ENCODE data around the gene CDCA5. TPM values are rescaled to one million over a fixed set of nuclear protein-coding genes. Genes with fewer than 3 reads are reported as not detected.

CDCA5 gene, protein sequence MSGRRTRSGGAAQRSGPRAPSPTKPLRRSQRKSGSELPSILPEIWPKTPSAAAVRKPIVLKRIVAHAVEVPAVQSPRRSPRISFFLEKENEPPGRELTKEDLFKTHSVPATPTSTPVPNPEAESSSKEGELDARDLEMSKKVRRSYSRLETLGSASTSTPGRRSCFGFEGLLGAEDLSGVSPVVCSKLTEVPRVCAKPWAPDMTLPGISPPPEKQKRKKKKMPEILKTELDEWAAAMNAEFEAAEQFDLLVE
- 100 to 1,000 TPM; 139 to 174 TPM for total RNA-seq

- peak within 1 kb of the TSS; percentile 98 to 99 for H3K4me3 Mint-ChIP-seq
- peak; percentile 94 to 95 for ATAC-seq (replicated peaks in 1 of 2)
- peak within 1 kb of the TSS; percentile 98 for H3K27ac Mint-ChIP-seq
- H3K9me3 Mint-ChIP-seq = no peaks in the 10 kb centered on the region
- H3K4me1 Mint-ChIP-seq (ENCODE audit: low read depth) = peaks cover 57% of the 10 kb centered on the region
- H3K36me3 Mint-ChIP-seq (ENCODE audit: insufficient read depth in 2 of 2) = peaks cover 25 to 33% of the 10 kb centered on the region in 2 donors
- peak; percentile 96 to 98 for DNase-seq
- H3K27me3 Mint-ChIP-seq (ENCODE audit: low read depth) = no peaks in the 10 kb centered on the region
These were observed at the start of gene CDCA5, which contains the start of gene ZFPL1 for GRCh38 chr11:65083834-65084597. TSS of gene CDCA5 (minus strand) at chr11:65084040. CDS start at chr11:65083978, 62 bp downstream. TSS of gene ZFPL1 (plus strand) at chr11:65084222. CDS start at chr11:65084699, 477 bp downstream.

DNA sequence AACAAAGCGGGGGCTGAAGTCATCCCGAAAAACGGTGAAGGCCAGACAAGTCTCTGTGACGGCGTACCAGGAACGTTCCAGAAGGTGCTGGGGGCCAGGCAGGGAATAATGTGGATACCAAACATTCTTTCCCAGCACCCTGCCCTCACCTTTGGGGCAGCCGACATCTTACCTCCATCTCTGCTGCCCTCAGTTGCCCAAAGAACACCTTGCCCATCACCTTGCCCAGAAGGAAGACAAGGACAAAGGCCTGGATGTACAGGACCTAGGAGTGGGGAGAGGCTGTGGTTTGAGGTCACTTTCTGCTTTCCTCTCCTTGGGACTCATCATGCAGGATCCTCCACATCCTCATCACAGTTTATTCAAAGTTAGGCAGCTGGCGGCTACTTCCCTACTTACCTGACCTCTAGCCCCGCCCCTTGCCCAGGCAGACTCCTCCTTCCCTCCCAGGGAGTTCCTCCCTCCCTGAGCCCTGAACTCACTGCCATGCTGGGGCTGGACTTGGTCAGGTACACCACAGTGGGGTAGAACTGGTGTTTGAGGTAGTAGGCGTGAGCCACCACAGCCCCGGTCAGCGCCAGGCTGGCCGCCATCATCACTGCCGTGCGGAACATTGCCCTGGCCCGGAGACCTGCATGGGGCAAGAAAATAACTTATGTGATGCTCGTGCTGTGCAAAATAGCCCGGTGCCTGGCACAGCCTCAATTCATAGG lies 49.3 kb upstream of the CDCA5 start:
- H3K4me3 Mint-ChIP-seq = peak overlapping the region; percentile 97 to 99
- DNase-seq = peak; percentile 68 to 74
- H3K27me3 Mint-ChIP-seq (ENCODE audit: low read depth) = no peaks in the 10 kb centered on the region
- peaks cover 0 to 4% of the 10 kb centered on the region in 2 donors for H3K36me3 Mint-ChIP-seq (ENCODE audit: insufficient read depth in 2 of 2)
- H3K27ac Mint-ChIP-seq = peak overlapping the region; percentile 94
- peak in 1 of 2 donors; percentile 16 for ATAC-seq (replicated peaks in 1 of 2)
- no peaks in the 10 kb centered on the region for H3K9me3 Mint-ChIP-seq
- peaks cover 39% of the 10 kb centered on the region for H3K4me1 Mint-ChIP-seq (ENCODE audit: low read depth)

DNA sequence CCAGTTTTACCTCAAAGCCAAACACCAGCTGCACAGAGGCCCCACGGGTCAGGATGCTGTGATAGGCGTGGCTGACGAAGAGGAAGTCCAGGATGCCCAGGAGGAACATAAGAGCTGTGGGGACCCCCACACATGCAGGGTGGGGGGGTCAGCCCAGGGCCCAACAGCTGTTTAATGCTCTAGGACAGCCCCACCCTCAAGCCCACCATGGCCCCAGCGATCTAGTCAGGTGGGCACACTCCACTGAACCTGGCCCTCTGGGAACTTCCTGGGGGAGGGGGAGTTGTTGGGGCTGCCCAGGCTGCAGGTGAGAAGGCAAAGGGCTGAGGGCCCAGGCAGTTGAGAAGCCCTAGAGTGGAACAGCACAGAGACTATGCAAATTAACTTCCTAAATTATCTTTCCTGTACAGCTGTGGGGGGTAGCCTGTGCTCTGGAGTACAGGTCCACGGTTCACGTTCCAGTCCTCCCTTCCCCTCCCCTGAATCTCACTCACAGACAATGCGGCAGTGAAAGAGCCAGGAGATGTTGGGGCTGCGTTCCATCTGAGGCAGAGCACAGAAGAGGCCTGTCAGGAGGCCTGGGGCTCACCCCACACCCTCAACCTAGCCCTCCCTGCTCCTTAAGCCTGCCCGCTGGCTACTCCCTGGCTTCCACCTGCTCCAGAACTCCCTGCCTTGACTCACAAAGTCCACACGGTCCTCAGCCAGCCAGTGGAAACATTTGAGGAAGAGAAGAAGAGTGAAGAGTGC lies 48.6 kb upstream of the CDCA5 start:
- H3K27me3 Mint-ChIP-seq (ENCODE audit: low read depth) = no peaks in the 10 kb centered on the region
- DNase-seq = no peak
- H3K36me3 Mint-ChIP-seq (ENCODE audit: insufficient read depth in 2 of 2) = peaks cover 0 to 4% of the 10 kb centered on the region in 2 donors
- H3K9me3 Mint-ChIP-seq = no peaks in the 10 kb centered on the region
- peak overlapping the region; percentile 97 to 99 for H3K4me3 Mint-ChIP-seq
- no peak for ATAC-seq (replicated peaks in 1 of 2)
- H3K4me1 Mint-ChIP-seq (ENCODE audit: low read depth) = peaks cover 35% of the 10 kb centered on the region
- H3K27ac Mint-ChIP-seq = peak overlapping the region; percentile 94

- Mint-ChIP-seq H3K4me1 (ENCODE audit: low read depth) (peaks cover 34% of the 10 kb centered on the region), H3K27me3 (ENCODE audit: low read depth) (no peaks in the 10 kb centered on the region), H3K9me3 (no peaks in the 10 kb centered on the region), H3K36me3 (ENCODE audit: insufficient read depth in 2 of 2) (peaks cover 2 to 9% of the 10 kb centered on the region in 2 donors), H3K4me3 (no peak overlapping the region), H3K27ac (no peak overlapping the region)
- DNase-seq = no peak
- ATAC-seq (replicated peaks in 1 of 2) = no peak
These were observed 48.0 kb upstream of the CDCA5 start for GRCh38 chr11:65131895-65132237.

- H3K4me1 Mint-ChIP-seq (ENCODE audit: low read depth) = peaks cover 30% of the 10 kb centered on the region
- H3K27me3 Mint-ChIP-seq (ENCODE audit: low read depth) = no peaks in the 10 kb centered on the region
- H3K27ac Mint-ChIP-seq = peak overlapping the region; percentile 77
- no peaks in the 10 kb centered on the region for H3K9me3 Mint-ChIP-seq
- ATAC-seq (replicated peaks in 1 of 2) = no peak
- DNase-seq = no peak
- peaks cover 2 to 10% of the 10 kb centered on the region in 2 donors for H3K36me3 Mint-ChIP-seq (ENCODE audit: insufficient read depth in 2 of 2)
- H3K4me3 Mint-ChIP-seq = no peak overlapping the region
These were observed 47.6 kb upstream of the CDCA5 start for GRCh38 chr11:65131417-65131776.

GRCh38 chr11:65130631-65131416 lies 47.0 kb upstream of the CDCA5 start:
- H3K4me3 Mint-ChIP-seq = no peak overlapping the region

GRCh38 chr11:65129649-65130441 lies 46.0 kb upstream of the CDCA5 start:
- Mint-ChIP-seq H3K27ac (no peak overlapping the region), H3K4me3 (no peak overlapping the region), H3K4me1 (ENCODE audit: low read depth) (peaks cover 14% of the 10 kb centered on the region), H3K27me3 (ENCODE audit: low read depth) (no peaks in the 10 kb centered on the region), H3K9me3 (no peaks in the 10 kb centered on the region), H3K36me3 (ENCODE audit: insufficient read depth in 2 of 2) (peaks cover 2 to 14% of the 10 kb centered on the region in 2 donors)
- DNase-seq (no peak), ATAC-seq (replicated peaks in 1 of 2) (no peak)

More at GRCh38 chr11:65130631-65131416, 47.0 kb upstream of the CDCA5 start:
- ATAC-seq (replicated peaks in 1 of 2) (no peak), DNase-seq (no peak)
- Mint-ChIP-seq H3K27me3 (ENCODE audit: low read depth) (no peaks in the 10 kb centered on the region), H3K9me3 (no peaks in the 10 kb centered on the region), H3K4me1 (ENCODE audit: low read depth) (peaks cover 24% of the 10 kb centered on the region), H3K27ac (peak overlapping the region; percentile 77), H3K36me3 (ENCODE audit: insufficient read depth in 2 of 2) (peaks cover 2 to 10% of the 10 kb centered on the region in 2 donors)

GRCh38 chr11:65128182-65129145 lies 44.6 kb upstream of the CDCA5 start:
- Mint-ChIP-seq H3K4me1 (ENCODE audit: low read depth) (peaks cover 20% of the 10 kb centered on the region), H3K27ac (no peak overlapping the region), H3K4me3 (no peak overlapping the region), H3K27me3 (ENCODE audit: low read depth) (no peaks in the 10 kb centered on the region), H3K9me3 (no peaks in the 10 kb centered on the region), H3K36me3 (ENCODE audit: insufficient read depth in 2 of 2) (peaks cover 2 to 16% of the 10 kb centered on the region in 2 donors)
- ATAC-seq (replicated peaks in 1 of 2) (no peak), DNase-seq (no peak)

- H3K36me3 Mint-ChIP-seq (ENCODE audit: insufficient read depth in 2 of 2) = peaks cover 2 to 16% of the 10 kb centered on the region in 2 donors
- H3K4me3 Mint-ChIP-seq = no peak overlapping the region
- no peak overlapping the region for H3K27ac Mint-ChIP-seq
- ATAC-seq (replicated peaks in 1 of 2) (no peak), DNase-seq (no peak)
- H3K9me3 Mint-ChIP-seq = no peaks in the 10 kb centered on the region
- no peaks in the 10 kb centered on the region for H3K27me3 Mint-ChIP-seq (ENCODE audit: low read depth)
- peaks cover 18% of the 10 kb centered on the region for H3K4me1 Mint-ChIP-seq (ENCODE audit: low read depth)
These were observed 43.8 kb upstream of the CDCA5 start for GRCh38 chr11:65127473-65128181.

DNA sequence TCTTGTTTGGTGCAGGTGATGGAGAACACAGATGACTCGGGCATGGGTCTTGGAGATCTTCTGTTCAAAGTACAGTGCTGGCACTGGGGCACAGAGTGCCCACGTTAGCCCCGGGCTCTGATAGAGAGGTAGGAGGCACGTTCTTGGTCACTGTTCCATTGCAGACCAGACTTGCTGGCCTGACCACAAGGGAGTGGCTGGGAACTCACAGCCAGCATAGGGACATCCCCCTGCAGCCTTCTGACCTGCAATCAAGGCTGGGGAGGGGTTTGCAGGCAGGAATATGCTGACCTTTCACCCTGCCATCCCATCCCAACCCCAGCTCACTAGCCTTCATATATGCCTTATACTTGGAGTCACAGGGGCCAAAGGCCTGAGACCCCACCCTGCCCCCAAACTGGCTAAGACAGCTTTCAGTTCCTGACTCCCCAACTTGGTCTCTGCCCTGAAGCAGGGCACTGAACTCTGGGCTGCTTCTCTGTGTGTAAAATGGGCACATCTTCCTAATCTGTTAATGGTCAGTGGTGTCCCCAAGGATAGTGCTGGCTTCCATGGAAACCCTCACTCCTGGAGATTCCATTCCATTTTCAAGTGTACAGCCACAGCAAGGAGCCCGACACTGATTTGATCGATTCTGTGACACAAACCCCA lies 42.9 kb upstream of the CDCA5 start:
- peaks cover 6 to 23% of the 10 kb centered on the region in 2 donors for H3K36me3 Mint-ChIP-seq (ENCODE audit: insufficient read depth in 2 of 2)
- DNase-seq (no peak), ATAC-seq (replicated peaks in 1 of 2) (no peak)
- no peaks in the 10 kb centered on the region for H3K27me3 Mint-ChIP-seq (ENCODE audit: low read depth)
- H3K4me3 Mint-ChIP-seq = no peak overlapping the region
- peaks cover 16% of the 10 kb centered on the region for H3K4me1 Mint-ChIP-seq (ENCODE audit: low read depth)
- no peak overlapping the region for H3K27ac Mint-ChIP-seq
- H3K9me3 Mint-ChIP-seq = no peaks in the 10 kb centered on the region
